Adipose tissue (tissue), 3 donors: ENCODE measurements around the gene CDK16. TPM values are rescaled to one million over a fixed set of nuclear protein-coding genes. Genes with fewer than 3 reads are reported as not detected.

Source experiments
- H3K27ac ChIP-seq: one replicate; pipeline ENCODE4 v1.5.1; 2013; ENCODE audit warnings: low read depth, low read length
- WGBS, 3 donors: extraction: QIAGEN DNeasy Blood & Tissue Kit; methylation state at CpG; one replicate each; pipeline ENCODE4 v1.1.7; 2013; 5-methylcytosine and 5-hydroxymethylcytosine counted together
- polyA plus RNA-seq, 3 donors: library from polyadenylated mRNA; stranded (reverse); fragments of 200-250 nt; gene quantifications; one replicate each; pipeline ENCODE4 v1.2.3, GENCODE V29; 2013
- donor health status: healthy with polysubstance abuse.
- donor health status: Bipolar disorder and iron deficiency.
- donor health status: healthy.

CDK16 gene
- polyA plus RNA-seq, 3 donors: 32.7 to 72.4 (median 47.0) TPM

DNA sequence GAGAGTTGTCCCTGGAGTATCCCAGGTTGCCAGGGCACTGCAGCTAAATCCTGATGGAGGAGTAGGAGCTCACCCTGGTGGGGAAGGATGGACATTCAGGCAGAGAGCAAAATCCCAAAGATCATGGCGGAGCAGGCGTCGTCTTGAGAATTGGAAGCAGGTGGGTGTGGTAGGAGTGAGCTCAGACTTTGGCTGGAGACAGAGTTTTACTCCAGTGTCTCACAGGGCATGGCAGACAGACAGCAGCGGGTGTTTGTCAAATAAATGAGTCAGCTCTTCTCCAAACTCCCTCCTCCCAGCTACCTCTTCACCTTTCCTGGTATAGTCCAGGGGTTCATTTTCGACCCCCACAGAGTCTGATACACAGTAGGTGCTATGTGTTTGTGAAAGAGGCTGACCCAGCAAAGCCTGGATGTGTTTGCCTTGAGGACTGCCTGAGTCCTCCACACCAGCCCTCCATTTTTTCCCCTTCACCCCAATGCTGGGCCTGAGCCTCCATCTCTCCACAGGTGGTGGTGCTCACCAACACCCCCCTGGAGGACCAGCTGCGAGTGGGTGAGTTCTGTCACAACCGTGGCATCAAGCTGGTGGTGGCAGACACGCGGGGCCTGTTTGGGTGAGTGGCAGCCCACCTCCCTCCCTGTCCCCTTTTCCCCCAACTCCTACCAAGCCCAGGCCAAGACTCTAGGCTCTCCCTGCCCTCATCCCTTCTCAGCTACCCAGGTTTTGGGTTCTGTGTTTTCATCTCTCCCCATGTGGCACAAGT, 17.9 kb upstream of the CDK16 start:
- H3K27ac ChIP-seq: no peak overlapping the region
- 72 to 86% (median 78%) methylated on average over 9 of the region's 9 CpGs for WGBS, 3 donors

DNA sequence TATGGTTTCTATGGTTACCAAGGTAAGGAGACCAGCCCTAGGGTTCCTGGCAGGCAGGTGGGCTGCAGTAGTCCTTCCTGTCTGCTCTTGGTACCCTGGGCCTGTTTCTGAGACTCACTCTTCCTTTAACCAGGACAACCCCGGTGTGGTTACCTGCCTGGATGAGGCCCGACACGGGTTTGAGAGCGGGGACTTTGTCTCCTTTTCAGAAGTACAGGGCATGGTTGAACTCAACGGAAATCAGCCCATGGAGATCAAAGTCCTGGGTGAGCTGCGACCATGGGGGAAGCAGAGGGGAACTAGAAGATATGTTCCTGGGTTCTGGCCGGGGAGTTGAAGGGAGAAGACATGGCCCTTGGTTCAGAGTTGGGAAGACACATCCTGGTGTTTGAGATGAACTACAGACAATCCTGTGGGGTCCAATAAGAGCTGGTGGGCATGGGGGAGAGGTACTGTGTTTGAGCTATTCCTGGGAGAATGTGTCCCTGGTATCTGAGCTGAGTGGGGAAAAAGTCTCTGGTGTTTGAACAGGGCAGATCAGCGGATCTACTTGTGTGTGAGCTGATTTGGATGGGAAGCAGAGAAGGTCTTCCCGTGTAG, 17.0 kb upstream of the CDK16 start:
- H3K27ac ChIP-seq: no peak overlapping the region
- WGBS, 3 donors: 80 to 95% (median 81%) methylated on average over 8 to 9 of the region's 9 CpGs

DNA sequence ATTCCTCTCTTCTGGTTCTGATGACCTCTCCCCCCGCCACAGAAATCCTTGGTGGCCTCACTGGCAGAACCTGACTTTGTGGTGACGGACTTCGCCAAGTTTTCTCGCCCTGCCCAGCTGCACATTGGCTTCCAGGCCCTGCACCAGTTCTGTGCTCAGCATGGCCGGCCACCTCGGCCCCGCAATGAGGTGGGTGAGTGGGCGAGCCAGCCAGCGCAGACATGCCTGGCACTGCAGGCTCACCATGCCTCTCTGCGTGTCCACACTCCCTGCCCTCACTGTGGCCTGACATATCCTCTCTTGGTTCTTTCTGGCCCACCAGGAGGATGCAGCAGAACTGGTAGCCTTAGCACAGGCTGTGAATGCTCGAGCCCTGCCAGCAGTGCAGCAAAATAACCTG, 16.2 kb upstream of the CDK16 start:
- H3K27ac ChIP-seq: no peak overlapping the region
- WGBS, 3 donors: 89 to 94% (median 90%) methylated on average over 11 of the region's 11 CpGs

DNA sequence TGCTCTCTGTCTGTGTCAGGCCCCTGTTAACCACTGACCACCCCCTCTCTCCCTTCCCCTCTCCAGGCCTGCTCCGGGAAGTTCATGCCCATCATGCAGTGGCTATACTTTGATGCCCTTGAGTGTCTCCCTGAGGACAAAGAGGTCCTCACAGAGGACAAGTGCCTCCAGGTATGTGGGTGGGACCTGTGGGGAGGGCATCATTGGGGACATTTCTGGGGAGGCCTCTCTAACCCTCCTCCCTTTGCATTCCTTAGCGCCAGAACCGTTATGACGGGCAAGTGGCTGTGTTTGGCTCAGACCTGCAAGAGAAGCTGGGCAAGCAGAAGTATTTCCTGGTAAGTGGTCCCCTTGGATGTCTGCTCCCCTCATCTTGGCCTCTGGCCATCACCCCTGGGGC, 15.6 kb upstream of the CDK16 start:
- H3K27ac ChIP-seq: no peak overlapping the region
- 80 to 89% (median 85%) methylated on average over 2 to 4 of the region's 4 CpGs for WGBS, 3 donors

DNA sequence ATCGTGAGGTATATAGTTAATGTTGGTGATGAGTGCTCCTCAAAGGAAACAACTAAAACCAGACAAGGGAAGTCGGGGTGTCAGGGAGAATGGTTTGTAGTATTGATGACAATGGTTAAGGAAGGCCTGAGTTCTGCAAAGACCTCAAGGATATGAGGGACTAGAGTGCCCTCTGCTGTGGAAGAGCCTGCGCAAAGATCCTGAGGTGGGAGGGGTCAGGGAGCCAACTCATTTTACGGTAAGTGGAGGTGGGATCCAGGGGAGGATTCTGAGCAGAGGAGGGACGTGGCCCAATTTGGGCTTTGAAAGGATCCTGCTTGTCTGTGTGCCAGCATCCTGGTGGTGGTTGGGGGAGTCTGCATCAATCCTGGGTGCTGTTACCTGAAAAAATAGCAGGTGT, 13.5 kb upstream of the CDK16 start:
- H3K27ac ChIP-seq: no peak overlapping the region
- 70 to 85% (median 76%) methylated on average over 5 of the region's 5 CpGs for WGBS, 3 donors

DNA sequence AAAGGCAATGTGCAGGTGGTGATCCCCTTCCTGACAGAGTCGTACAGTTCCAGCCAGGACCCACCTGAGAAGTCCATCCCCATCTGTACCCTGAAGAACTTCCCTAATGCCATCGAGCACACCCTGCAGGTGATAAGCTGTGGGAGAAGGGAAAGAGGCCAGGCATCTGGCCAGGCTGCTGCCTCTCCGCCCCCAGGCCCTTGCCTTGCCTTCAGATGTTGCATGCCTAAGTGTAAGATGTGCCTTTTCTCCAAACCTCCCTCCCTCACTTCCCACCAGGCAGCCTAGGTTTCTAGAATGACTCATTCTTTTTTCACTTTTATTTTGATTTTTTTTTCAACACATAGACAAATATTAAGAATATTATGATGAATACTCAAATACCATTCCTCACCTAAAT, 12.2 kb upstream of the CDK16 start:
- 65 to 83% (median 71%) methylated on average over 3 of the region's 3 CpGs for WGBS, 3 donors

DNA sequence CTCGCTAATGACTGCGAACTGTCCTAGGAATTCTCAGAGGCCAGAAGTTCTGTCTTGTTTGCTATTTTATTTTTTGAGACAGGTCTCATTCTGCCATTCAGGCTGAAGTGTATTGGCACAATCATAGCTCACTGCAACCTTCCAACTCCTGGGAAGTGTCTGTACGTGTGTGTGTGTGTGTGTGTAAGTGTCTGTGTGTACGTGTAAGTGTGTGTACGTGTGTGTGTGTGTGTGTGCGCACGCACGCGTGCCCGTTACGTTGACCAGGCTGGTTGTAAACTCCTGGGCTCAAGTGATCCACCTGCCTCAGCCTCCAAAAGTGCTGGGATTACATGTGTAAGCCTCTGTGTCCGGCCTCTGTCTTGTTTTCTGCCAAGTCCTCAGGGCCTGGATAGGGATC, 10.4 kb upstream of the CDK16 start:
- H3K27ac ChIP-seq: no peak overlapping the region
- 85 to 89% (median 86%) methylated on average over 12 of the region's 12 CpGs for WGBS, 3 donors

More for the DNA sequence above, 12.2 kb upstream of the CDK16 start:
- H3K27ac ChIP-seq: no peak overlapping the region

DNA sequence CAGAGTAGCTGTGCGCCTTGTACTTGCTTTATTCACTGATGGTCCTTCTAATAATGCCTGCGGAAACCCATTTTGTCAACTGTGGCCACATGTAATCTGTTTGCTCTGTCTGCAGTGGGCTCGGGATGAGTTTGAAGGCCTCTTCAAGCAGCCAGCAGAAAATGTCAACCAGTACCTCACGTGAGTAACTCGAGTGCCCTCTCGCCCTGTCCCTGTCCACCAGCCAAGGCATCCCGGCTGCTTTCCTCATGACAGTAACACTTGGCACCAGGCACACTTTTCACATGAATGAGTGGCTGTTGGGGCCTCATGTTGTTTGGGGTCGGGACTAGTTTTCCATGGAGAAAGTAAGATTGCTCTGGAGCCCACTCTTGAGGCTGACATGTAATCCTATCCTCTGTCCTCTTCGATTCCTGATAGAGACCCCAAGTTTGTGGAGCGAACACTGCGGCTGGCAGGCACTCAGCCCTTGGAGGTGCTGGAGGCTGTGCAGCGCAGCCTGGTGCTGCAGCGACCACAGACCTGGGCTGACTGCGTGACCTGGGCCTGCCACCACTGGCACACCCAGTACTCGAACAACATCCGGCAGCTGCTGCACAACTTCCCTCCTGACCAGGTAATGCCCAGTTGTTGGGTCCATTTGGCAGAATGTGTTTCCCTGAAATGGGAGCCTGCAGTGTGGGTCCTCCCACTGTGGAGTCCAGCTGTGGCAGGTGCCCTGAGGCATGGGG, 8.8 kb upstream of the CDK16 start:
- H3K27ac ChIP-seq: no peak overlapping the region
- 92 to 95% (median 93%) methylated on average over 14 to 16 of the region's 16 CpGs for WGBS, 3 donors

DNA sequence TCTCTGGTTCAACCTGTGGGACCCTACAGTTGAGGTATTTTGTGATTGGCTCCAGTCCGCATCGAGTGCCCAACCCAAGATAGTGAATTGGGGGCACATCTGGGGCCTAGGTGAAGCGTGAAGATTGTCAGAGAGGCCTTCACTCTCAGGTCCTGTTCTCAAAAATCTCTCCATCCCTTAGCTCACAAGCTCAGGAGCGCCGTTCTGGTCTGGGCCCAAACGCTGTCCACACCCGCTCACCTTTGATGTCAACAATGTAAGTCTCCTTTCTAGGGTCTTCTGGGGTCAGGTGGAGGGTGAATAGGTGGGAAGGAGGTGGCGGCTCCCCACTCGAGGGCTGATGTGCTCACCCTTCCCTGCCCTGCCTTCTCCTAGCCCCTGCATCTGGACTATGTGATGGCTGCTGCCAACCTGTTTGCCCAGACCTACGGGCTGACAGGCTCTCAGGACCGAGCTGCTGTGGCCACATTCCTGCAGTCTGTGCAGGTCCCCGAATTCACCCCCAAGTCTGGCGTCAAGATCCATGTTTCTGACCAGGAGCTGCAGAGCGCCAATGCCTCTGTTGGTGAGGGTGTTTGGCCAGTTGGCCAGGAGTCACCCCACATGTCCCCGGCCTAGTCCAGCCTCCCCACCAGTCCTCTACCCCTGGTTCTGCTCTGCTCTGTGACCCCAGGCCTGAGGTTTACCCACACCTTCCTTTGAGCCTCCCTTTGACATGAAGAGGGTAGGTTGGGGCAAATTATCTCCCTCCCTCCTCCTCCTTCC, 7.6 kb upstream of the CDK16 start:
- no peak overlapping the region for H3K27ac ChIP-seq
- 90 to 95% (median 92%) methylated on average over 12 to 15 of the region's 15 CpGs for WGBS, 3 donors

DNA sequence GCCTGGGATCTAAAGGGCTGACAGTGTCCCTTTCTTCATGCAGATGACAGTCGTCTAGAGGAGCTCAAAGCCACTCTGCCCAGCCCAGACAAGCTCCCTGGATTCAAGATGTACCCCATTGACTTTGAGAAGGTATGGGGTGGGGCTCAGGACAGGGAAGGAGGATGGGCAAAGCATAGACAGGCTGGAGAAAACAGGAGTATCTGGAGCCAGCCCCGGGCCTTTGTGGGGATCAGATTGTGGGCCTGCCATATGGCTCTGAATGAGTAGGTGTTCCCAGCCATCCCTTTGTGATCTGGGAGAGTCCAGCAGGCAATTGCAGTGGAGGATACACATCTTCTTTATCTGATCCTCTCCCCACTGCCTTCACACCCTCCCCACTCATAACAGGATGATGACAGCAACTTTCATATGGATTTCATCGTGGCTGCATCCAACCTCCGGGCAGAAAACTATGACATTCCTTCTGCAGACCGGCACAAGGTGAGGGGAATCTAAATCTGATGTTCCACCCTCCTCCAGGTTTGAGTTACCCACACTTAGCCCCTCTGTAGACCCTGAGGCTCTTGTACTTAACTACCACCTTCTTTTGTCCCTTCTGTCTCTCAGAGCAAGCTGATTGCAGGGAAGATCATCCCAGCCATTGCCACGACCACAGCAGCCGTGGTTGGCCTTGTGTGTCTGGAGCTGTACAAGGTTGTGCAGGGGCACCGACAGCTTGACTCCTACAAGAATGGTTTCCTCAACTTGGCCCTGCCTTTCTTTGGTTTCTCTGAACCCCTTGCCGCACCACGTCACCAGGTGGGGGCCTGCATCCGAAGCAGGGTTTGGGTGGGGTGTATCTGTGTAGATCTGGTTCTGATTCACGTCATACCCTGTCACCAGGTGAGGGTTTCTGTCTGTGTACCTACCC, 5.8 kb upstream of the CDK16 start:
- H3K27ac ChIP-seq: no peak overlapping the region
- 89 to 96% (median 95%) methylated on average over 12 of the region's 12 CpGs for WGBS, 3 donors

DNA sequence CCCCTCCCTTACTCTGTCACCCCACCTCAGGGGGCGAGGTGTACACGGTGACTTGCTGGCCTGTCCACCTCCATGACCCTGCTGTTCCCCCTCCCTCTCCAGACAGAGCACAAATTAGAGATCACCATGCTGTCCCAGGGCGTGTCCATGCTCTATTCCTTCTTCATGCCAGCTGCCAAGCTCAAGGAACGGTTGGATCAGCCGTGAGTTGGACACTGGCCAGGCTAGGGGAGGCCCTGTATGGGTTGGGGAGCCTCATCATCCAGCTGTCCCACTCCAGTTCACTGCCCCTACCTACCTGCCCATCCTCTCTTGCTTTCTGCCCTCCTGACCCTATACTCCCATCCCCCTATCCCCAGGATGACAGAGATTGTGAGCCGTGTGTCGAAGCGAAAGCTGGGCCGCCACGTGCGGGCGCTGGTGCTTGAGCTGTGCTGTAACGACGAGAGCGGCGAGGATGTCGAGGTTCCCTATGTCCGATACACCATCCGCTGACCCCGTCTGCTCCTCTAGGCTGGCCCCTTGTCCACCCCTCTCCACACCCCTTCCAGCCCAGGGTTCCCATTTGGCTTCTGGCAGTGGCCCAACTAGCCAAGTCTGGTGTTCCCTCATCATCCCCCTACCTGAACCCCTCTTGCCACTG, 3.9 kb upstream of the CDK16 start:
- no peak overlapping the region for H3K27ac ChIP-seq
- WGBS, 3 donors: 88 to 90% (median 90%) methylated on average over 19 to 20 of the region's 20 CpGs

DNA sequence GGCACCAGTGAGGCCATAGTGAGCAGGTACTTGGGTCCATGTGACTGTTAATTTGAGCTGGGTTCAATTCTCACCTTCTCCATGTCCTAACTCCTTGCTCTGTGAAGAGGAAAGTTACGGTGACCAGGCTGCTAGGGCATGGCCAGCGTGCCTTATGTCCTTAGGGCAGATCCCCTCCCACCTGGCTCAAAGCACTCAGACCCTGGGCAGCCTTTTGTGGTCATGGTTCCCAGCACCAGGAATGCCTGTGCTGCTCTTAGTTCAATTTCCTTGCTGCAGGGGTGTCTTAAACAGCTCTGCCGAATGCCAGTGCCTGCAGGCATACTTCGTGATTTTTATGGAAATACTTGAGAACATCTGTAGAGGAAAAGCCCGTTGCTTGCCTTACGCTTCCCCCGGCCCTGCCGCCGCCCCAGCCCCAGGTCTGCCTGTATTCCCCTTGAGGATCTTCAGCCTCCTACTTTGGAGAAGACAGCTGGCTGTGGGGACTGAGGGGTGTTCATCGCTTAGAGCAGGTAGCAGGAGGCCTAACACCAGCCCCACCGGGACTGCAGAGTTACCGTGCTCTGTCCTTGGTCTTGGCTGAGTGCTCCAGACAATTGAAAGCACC, 3.1 kb upstream of the CDK16 start:
- WGBS, 3 donors: 84 to 95% (median 89%) methylated on average over 12 of the region's 12 CpGs
- H3K27ac ChIP-seq: no peak overlapping the region

DNA sequence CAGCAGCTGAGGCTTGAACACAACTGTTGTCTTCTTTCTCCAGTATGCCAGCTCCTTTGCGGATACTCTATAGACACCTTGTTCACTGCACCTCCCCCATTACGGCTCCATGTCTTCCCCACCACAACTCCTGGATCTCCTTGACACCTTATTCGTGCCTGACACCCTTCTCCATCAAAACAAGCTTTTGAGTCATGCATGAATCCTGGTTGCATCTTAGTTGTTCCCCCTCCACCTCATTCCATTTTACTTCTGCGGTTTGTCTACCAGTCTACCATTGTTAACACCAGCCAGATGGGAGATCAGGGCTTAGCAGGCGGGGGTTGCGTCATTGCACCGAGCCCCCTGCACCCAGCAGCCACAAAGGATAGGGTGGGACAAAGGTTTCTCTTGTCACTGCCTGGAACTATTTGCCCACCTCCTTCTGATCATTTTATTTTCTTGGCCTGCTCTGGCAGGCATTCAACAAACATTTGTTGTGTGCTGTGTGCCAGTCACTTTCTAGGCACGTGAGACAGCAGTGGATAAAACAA, 2.0 kb upstream of the CDK16 start:
- H3K27ac ChIP-seq: no peak overlapping the region
- WGBS, 3 donors: 77 to 88% (median 79%) methylated on average over 8 of the region's 8 CpGs

DNA sequence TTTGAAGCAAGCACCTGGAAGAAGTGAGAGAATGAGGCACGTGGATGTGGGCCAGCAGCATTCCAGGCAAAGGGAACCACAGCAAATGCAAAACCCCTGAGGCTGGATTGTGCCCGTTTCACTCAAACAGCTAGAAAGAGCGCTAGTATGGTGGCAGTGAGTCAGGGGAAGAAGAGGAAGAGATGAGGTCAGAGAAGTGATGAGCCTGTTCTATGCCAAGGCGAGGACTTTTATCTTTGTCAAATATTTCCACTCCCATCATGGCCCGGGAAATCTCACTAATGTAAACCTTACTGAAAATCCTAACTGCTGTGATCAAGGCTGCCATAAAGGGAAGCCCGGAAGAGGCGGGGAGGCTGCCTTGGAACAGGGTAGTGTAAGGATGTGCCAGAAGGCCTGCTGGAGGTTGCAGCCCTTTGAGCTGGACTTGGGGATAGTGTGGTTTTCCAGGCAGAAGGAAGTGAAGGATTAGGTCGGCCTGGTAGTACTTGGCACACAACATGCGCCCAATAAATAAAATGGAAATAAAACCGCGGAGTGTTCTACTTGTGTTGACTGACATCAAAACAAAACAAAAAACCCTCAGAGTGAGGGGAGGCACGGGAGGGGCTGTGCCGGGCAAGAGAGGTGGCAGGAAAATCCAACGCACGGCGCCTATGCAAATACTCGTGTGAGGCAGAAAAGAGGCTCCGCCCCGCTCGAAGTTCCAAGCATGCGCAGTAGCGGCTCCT, 1.2 kb upstream of the CDK16 start:
- 4 to 18% (median 6%) methylated on average over 21 to 22 of the region's 22 CpGs for WGBS, 3 donors
- no peak overlapping the region for H3K27ac ChIP-seq

DNA sequence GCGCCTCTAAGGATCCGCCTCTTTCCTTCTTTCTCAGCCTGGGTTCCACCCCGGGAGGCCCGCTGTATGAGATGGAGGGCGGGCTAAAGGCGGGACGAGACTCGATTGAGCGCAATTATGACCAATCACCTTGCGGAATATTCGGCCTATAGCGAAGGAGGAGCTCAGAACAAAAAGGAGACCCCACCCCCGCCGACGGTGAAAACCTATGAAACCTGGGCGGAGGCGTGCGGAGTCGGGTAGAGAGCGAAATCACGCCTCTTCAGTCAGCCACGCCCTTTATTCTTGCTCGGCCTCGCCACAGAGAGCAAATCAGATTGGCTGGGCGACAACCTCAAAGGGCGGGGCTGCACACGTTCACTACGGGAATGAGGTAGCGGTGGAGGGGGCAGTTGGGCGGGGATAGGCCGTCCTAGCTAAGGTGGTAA, 615 bp upstream of the CDK16 start:
- 0 to 5% (median 1%) methylated on average over 31 of the region's 31 CpGs for WGBS, 3 donors
- H3K27ac ChIP-seq: no peak overlapping the region
